Articular chondrocyte of knee joint (primary cell): ENCODE data around the gene RSPH9. TPM values are rescaled to one million over a fixed set of nuclear protein-coding genes. Genes with fewer than 3 reads are reported as not detected.

Source experiments
- total RNA-seq: library from RNA; depleted of rRNA; stranded (reverse); fragments of >200 nt; gene quantifications from 2 replicates; pipeline ENCODE4 v1.2.3, GENCODE V29; 2012

The RSPH9 gene
- total RNA-seq = 0.65 and 0.86 TPM in 2 replicates

GRCh38 chr6:43644940-43645612 lies at the start of gene RSPH9:
Gene RSPH9, plus strand, starts transcription at chr6:43645036. Its CDS starts 63 bp downstream, at chr6:43645099.

GRCh38 chr6:43629104-43629504 lies 15.7 kb upstream of the RSPH9 start, which contains the start of gene GTPBP2:
Gene GTPBP2, minus strand, starts transcription at chr6:43629264. Its CDS starts 102 bp downstream, at chr6:43629162.

GRCh38 chr6:43635387-43636307 lies 9.2 kb upstream of the RSPH9 start, which contains the start of gene MAD2L1BP:
Gene MAD2L1BP, plus strand, starts transcription at chr6:43635840. Its CDS starts 36 bp downstream, at chr6:43635876.

GRCh38 chr6:43687437-43688347 lies 42.9 kb downstream of the RSPH9 start, which contains the start of gene MRPS18A:
Gene MRPS18A, minus strand, starts transcription at chr6:43687791. Its CDS starts 12 bp downstream, at chr6:43687779.

Other genes starting within 250 kb of the RSPH9 start
- gene ABCC10, start 217.5 kb upstream of the RSPH9 start, total RNA-seq = 17.5 and 17.6 TPM in 2 replicates
- gene DLK2, start 189.5 kb upstream of the RSPH9 start, total RNA-seq = 0.11 TPM in 1 of 2 replicates, not detected in the other
- 12.4 and 13.7 TPM in 2 replicates for gene TJAP1, start 167.5 kb upstream of the RSPH9 start, total RNA-seq
- gene LRRC73, start 134.7 kb upstream of the RSPH9 start, total RNA-seq = 0.32 and 0.39 TPM in 2 replicates
- gene YIPF3, start 128.1 kb upstream of the RSPH9 start, total RNA-seq = 109 and 122 TPM in 2 replicates
- 24.3 and 29.1 TPM in 2 replicates for gene POLR1C, start 127.9 kb upstream of the RSPH9 start, total RNA-seq
- 25.8 and 26.0 TPM in 2 replicates for gene XPO5, start 69.0 kb upstream of the RSPH9 start, total RNA-seq
- 20.1 and 28.2 TPM in 2 replicates for gene POLH, start 68.9 kb upstream of the RSPH9 start, total RNA-seq
- 42.7 and 51.7 TPM in 2 replicates for gene GTPBP2, start 15.8 kb upstream of the RSPH9 start, total RNA-seq
- gene MAD2L1BP, start 9.2 kb upstream of the RSPH9 start, total RNA-seq = 26.1 and 29.3 TPM in 2 replicates
- gene MRPS18A, start 42.8 kb downstream of the RSPH9 start, total RNA-seq = 28.1 and 29.0 TPM in 2 replicates
- 68.2 and 78.4 TPM in 2 replicates for gene VEGFA, start 125.2 kb downstream of the RSPH9 start, total RNA-seq